Activated T-helper 1 cell treated with anti-CD3 and anti-CD28 coated beads, Interleukin-2, amount 50 U/mL, for 16 hours (primary cell): ENCODE results near the gene FASN.

Experiments used
- DNase-seq, 2 donors: peaks; one replicate each; pipeline ENCODE4 v3.0.0-alpha.2; 2020; ENCODE audit warnings: low read depth in 1 of 2, low spot score in 1 of 2

FASN gene

DNA sequence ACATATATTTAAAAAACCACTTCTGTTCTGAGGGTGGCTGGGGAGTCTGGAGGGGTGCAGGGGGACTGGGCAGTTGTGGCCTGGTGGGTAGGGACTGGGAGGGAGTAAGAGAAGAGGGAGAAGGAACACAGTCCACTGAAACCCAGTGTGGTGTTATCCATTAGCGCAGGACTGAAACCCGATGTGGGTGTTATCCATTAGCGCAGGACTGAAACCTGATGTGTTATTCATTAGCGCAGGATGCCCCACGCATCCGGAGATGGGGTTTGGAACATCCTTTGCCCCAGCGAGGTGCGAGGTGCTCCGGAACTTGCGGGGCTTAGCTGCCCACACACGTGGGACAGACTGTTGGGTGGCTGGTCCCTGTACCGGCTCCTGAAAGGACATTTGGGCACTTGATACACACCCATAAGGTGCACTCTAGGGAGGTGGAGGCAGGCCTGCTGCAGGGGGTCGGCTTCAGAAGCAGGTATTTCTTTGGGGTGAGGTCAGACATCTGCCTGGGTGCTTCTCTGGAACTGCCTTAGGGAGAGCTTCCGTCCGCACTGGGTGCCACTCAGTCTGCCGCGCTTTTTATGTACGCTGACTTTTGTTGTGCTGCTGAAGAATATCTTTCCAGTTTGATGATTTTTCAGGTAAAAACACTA is 20.3 kb upstream of the FASN start:
- DNase-seq: no peak

GRCh38 chr17:82117139-82118090 is 19.4 kb upstream of the FASN start:
- no peak for DNase-seq

DNA sequence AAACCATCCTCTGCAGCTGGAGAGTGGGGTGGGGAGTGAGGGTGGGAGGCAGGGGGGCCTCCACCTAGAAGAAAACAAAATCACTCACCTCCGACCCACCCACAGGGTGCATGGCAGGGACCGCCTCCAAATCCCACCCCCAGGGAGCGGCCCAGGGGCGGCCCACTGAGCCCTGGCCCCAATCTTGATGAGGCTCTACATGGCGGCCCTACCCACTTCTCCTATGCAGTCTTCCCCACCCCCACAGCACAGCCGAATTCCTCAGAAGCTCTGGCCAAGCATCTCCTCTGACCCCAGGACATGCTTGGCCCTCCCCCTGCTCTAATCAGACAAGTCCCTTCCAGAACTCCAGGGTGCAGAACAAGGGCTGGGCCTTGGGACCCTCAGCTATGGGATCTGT is 18.2 kb upstream of the FASN start:
- no peak for DNase-seq

DNA sequence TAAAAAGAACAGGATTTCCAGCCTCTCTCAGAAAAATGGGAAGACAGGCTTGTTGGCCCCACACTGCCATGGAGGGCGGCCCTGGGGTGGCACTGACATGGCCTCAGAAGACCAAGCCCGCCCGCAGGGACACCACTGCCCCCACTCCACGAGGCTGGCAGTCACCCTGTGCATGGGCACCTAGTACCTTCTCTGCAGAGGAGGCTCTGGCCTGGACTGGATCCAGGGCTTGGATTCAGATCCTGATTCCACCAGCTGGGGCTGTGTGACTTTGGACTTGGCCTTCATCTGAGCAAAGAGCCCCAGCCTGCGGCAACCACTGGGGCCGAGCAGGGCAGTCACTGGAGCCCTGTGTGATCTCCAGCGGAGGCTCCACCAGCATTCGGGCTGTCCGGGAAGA is 16.8 kb upstream of the FASN start:
- no peak for DNase-seq

GRCh38 chr17:82114447-82114846 is 16.4 kb upstream of the FASN start:
- no peak for DNase-seq

GRCh38 chr17:82113941-82114340 is 15.9 kb upstream of the FASN start:
- DNase-seq: no peak

GRCh38 chr17:82113422-82113821 is 15.4 kb upstream of the FASN start:
- no peak for DNase-seq

GRCh38 chr17:82112914-82113311 is 14.9 kb upstream of the FASN start:
- DNase-seq: no peak

- no peak for DNase-seq
Observed at GRCh38 chr17:82112181-82112913, 14.3 kb upstream of the FASN start.

DNA sequence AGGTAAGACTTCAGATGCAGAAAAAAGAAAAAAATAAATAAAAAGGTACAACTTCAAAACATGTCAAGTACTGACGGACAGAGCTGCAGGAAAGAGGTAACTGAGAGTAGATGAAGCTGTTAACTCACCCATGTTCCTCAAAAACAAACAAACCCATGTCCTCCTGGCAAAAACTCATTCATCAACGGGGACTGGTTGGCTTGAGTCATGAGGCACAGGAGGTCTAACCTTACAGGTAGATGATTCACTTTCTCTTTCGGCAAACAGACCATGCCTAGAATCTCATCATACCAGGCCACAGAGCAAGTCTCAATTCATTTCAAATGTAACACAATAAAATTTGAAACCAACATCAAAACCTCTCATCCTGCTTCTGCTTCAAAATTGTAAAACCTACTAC is 12.3 kb upstream of the FASN start:
- no peak for DNase-seq

DNA sequence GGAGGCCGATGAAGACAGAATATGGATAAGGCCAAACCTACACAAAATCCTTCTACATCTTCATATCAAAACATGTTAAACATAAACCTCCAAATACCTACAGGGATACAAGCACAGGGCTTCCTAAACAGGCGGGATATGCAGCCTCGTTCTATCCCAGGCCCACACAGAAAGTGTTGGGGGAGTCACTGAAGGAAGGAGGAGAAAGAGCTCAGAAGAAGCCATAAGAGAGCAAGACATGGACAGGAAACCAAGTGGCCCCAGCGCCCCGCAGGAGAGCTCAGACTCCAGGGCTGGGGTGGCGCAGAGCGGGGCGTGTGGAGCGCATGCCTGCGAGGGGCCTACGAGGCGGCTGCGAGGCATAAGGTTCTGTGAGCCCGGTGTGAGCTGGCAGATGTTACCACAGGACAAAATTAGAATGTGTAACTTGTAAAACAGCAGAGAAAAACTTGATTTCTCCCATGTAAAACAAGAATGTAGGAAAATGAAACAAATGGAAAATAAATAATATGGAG is 11.0 kb upstream of the FASN start:
- no peak for DNase-seq

DNA sequence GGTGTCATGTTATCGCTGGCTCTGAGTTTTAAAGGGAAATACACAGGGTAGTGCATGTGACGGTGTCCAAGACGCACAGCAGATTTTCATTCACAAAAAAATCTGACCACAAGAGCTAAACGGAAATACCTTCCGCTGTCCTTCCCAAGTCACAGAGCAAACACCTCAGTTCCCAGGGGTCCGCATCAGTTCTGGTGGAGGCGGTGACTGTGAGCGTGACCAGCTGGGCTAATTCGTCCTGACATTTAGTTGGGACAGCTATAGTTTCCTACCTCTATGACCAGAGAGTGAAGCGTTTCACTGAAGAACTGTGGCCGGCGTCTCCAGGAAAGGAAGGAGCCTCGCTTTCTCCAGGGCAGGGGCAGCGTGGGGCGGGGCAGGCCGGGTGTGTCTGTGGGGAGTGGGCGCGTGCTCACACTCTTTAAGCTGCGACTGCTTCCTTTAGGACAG is 10.5 kb upstream of the FASN start:
- DNase-seq: no peak

DNA sequence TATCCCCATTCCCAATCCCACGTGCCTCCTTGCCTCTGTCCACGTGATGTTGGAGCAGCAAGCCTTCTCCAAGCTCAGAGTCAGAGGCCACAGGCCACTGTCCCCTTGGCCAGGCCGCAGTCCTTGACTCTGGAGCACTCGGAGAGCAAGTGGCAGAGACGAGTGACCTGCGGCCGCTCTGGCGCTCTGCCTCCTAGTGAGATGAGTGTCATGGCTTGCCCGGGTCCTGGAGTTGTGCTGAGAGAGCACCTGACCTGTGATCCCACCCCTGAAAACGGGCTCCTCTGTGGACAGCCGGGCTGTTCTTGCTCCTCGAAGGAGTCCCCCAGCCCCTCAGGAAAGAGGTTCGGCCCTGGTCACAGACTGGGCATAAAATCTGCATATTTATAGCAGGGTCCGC is 10.0 kb upstream of the FASN start:
- no peak for DNase-seq

DNA sequence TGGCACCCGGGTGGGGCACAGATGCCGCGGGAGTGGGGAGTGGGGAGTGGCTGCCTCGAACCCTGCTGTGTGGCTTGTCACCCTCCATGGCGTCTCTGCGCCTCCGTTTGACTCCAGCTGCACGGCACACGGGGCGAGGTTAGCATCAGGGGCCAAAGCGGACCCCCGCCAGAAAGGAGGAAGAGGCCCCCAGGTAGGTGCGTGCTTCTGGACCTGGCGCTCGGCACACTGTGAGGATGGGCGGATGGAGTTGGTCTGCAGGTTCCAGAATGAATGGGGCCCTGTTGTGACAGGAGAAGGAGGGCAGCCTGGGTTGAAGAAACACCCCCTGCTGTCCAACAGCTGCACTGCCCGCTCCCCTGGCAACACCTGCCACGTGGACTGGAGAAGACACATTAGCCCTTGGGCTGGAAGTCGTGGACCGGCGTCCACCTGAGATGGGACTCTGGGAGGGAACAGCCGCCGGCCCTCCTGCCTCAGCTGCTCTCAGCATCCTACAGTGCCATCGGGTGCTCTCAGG is 9.4 kb upstream of the FASN start:
- DNase-seq: no peak

DNA sequence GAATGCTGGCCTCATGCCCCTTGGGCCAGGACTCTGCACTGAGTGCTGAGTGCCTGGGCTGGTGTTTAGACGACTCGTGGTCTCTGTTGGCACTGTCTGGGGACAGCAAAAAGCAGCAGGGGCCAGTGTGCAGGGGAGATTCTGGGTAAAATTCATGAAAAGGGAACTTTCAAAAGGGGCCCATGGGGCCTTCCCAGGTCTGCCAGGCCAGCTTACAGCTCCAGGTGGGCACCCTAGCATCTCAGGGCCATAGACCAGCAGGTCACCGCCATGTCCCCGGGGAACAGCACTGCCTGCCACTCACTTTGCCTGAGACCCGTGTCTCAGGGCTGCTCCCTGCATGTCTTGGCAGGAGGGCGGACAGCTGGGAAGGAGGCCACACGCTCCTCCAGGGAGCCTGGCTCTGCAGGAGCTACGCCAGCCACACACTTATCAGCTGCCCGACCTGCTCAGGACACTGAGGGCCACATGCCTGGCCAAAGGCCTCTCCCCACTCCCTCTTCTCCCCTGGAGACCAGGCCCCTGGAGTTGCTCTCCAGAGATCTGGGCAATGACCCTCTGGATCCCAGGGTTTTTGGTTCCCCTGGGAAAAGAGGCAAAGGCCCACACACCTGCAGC is 8.8 kb upstream of the FASN start:
- no peak for DNase-seq

DNA sequence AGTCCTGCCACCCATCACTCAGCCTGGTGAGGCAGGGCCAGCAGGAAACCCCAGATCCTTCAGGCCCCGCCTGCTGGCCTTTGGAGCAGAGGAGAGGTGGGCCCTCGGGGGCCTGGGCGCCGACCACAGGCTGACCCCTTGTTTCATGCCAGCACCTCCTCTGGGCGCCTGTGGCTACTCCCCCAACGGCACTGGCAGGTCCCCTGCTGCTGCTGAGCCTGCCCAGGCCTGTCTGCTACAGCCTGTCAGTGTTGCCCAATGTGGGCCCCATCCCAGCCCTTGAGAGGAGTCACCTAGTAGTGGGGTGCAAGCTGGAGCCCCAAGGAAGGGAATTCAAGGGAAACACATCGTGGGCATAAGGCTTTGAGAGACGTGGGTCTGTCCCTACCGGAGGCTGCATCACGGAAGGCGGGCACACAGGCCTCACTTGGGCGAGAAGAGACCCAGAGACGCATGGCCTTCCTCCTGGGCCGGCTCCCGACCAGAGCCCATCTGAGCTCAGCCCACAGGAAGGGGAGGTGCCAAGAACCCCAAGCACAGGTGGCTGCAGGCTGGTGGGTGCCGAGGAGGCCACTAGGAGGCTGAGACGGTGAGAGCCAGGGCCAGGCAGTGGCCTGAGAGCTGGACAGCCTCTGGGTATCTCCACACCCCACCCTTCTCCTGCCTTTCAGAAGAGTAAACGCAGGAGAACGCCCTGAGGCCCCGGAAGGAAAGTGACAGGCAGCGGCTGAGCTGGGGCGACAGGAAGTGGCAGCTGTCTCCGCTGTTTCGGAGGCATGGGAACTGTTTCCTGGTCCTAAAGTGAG is 8.0 kb upstream of the FASN start:
- peak; percentile 32 to 39 for DNase-seq

DNA sequence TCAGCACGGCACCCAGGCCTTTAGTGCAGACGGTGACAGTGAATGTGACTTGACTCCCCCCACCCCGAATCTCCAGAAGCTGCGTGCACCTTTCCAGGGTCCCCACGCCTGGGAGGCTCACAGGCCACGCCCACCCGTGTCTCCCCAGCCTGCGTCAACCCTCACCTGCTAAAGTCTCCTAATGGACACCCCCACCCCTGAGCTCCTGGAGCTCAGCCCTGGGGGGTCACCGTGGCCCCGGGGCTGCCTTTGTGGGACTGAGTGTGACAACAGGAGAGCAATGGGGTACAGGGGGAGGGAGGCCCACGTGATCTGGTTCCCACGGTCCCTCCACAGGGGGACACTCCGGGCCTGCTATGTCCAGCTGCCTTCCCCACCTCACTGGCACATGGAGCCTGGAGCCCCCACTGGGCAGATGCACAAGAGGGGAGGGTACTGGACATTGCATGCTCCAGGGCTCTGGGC is 7.4 kb upstream of the FASN start:
- no peak for DNase-seq

DNA sequence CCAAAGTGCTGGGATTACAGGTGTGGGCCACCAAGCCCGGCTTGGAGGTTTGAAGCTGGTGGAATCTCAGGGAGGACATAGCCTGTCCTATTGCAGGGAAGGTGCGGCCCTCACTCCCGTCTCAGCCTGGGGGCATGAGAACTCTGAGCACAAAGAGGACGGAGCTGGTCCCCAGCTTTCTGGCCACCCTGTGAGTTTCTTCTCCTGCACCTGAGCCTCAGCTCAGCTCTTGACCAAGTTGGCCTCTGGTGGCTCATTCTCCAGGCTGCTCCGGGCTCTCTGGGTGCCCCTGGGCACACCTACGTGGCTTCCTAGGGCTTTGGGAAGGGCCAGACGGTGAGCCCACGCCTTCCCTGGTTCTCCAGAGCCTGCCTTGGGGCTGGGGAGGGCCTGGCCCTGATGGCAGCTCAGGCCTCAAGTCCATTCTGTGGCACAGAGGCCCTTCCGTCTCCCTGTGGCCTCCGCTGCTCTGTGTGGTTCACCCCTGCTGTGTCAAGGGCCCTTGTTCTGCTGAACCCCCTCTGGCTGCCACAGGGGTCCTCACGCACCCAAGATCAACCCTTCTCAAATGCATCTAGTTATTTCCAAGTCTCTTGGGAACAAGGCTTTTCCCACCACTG is 6.9 kb upstream of the FASN start:
- no peak for DNase-seq
